Activated naive CD8-positive, alpha-beta T cell treated with anti-CD3 and anti-CD28 coated beads for 36 hours (primary cell): Measurements from ENCODE around the gene CARD8. TPM values are rescaled to one million over a fixed set of nuclear protein-coding genes. Genes with fewer than 3 reads are reported as not detected.
A peak's percentile ranks its signal among the peaks of the same experiment; 100 is the strongest.
"Not testable (repeated sequence)": the region's sequence is repeated elsewhere in the genome, so short reads cannot be mapped to it uniquely, and the experiment has no call there.

Experiments
- DNase-seq: peaks from one replicate; pipeline ENCODE4 v3.0.0; 2021
- H3K27ac Mint-ChIP-seq: one replicate; pipeline ENCODE4 v1.8.0; 2022; ENCODE audit warnings: mild to moderate bottlenecking, moderate library complexity, mixed read lengths
- H3K27me3 Mint-ChIP-seq: one replicate; pipeline ENCODE4 v1.8.0; 2022; ENCODE audit warnings: mild to moderate bottlenecking, mixed read lengths
- H3K36me3 Mint-ChIP-seq: one replicate; pipeline ENCODE4 v1.8.0; 2021; ENCODE audit warnings: mild to moderate bottlenecking, mixed read lengths
- H3K4me1 Mint-ChIP-seq: one replicate; pipeline ENCODE4 v1.8.0; 2021; ENCODE audit warnings: mixed read lengths
- H3K4me3 Mint-ChIP-seq: one replicate; pipeline ENCODE4 v1.8.0; 2022; ENCODE audit warnings: mild to moderate bottlenecking, moderate library complexity, mixed read lengths
- H3K9me3 Mint-ChIP-seq: one replicate; pipeline ENCODE4 v1.8.0; 2022; ENCODE audit warnings: mixed read lengths
- total RNA-seq, 2 experiments: library from RNA; stranded (reverse); gene quantifications; one replicate each; pipeline ENCODE4 v1.2.3, GENCODE V29; 2021

CARD8 gene
- total RNA-seq, 2 experiments from 2014 or later: 102 to 103 TPM

DNA sequence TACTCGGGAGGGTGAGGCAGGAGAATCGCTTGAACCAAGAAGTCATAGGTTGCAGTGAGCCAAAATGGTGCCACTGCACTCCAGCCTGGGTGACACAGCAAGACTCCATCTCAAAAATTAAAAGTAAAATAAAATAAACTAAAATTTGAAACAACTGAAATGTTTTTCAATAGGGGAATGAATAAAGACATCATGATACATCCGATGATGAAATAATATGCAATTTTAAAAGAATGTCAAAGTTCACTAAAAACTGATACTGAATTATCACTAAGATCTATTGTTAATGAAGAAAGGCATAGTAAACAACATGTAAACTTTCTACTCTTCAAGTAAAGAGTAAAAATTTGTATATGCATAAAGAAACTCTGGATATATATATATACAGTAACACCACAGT lies 8.5 kb downstream of the CARD8 start:
- Mint-ChIP-seq H3K9me3 (no peaks in the 10 kb centered on the region), H3K36me3 (peaks cover 53% of the 10 kb centered on the region), H3K27me3 (no peaks in the 10 kb centered on the region), H3K4me3 (peak overlapping the region; percentile 10), H3K4me1 (peaks cover 62% of the 10 kb centered on the region), H3K27ac (peak overlapping the region; percentile 75)
- no peak for DNase-seq

DNA sequence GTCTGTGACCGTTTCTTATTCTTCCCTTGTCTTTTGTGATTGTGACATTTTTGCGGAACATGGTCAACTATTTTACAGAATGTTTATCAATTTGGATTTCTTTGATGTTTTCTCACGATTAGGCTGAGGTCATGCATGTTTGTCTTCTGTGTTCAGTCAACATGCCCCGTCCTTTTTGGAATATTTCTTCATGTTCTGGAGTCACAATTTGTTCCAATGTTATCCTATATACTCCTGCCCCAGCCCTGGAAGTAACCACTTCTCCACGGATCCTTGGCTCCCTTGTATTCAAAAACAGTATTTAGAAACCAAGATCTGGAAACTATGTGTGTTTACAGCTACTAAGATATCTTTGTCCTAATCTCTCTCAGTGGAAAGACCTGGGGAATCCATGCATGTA lies 9.6 kb downstream of the CARD8 start:
- Mint-ChIP-seq H3K27me3 (no peaks in the 10 kb centered on the region), H3K4me3 (no peak overlapping the region), H3K9me3 (no peaks in the 10 kb centered on the region), H3K27ac (peak overlapping the region; percentile 44), H3K36me3 (peaks cover 59% of the 10 kb centered on the region), H3K4me1 (peaks cover 57% of the 10 kb centered on the region)
- DNase-seq: no peak

DNA sequence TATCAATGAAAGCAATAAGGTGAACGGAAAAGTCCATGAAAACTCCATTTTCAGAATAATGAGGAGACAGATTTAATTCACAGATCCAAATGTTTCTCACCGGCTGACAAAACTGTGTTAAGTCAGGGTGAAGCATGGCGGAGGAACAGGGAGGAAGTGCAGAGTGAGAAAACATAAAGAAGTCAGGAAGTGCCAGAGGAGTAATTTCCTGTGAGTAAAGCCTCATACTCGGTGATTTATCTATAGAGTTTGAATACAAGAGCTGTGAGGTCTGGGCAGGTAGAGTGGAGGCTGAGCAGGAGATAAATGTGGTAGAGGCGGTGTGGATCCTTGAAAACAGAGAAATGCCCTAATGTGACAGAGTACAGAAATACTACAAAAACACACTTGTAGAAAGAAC lies 11.4 kb downstream of the CARD8 start:
- Mint-ChIP-seq H3K4me3 (peak overlapping the region; percentile 85), H3K27me3 (no peaks in the 10 kb centered on the region), H3K36me3 (peaks cover 67% of the 10 kb centered on the region), H3K27ac (peak overlapping the region; percentile 88), H3K4me1 (peaks cover 46% of the 10 kb centered on the region), H3K9me3 (no peaks in the 10 kb centered on the region)
- no peak for DNase-seq

DNA sequence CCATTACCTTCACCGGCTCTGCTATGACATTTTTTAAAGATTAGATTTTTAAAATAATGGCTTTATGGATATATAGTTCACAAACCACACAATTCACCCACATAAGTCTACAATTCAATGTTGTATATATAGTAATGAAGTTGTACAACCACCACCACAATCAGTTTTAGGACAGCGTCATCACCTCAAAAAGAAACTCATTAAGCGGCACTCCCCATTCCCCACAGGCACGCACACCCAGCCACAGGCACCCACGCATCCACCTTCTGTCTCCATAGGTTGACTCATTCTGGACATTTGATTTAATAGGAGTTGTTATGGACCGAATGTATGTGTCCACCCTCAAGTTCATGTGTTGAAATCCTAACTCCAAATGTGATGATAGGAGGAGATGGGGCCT lies 13.9 kb downstream of the CARD8 start:
- H3K4me1 Mint-ChIP-seq: peaks cover 42% of the 10 kb centered on the region

DNA sequence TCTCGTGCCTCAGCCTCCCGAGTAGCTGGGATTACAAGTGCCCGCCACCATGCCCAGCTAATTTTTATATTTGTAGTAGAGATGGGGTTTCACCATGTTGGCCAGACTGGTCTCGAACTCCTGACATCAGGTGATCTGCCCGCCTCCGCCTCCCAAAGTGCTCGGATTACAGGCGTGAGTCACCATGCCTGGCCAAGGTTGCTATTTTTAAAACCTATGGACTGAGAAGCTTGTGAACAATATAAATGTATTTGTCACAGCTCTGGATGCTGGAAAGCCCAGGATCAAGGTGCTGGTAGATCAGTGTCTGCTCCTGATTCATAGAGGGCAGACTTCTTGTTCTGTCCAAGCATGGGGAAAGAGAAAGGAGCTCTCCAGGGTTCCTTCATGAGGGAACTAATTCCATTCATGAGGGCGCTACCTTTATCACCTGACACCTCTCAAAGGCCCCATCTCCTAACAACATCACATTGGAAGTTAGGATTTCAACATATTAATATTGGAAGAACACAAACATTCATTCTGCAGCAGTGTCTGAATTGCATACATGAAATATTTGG lies 16.1 kb downstream of the CARD8 start:
- Mint-ChIP-seq H3K4me1 (peaks cover 25% of the 10 kb centered on the region), H3K27me3 (no peaks in the 10 kb centered on the region), H3K36me3 (peaks cover 65% of the 10 kb centered on the region), H3K4me3 (no peak overlapping the region), H3K27ac (no peak overlapping the region), H3K9me3 (no peaks in the 10 kb centered on the region)
- DNase-seq: no peak

More for the DNA sequence above, 13.9 kb downstream of the CARD8 start:
- H3K9me3 Mint-ChIP-seq, DNase-seq, H3K4me3 Mint-ChIP-seq, H3K27me3 Mint-ChIP-seq: not testable (repeated sequence)
- Mint-ChIP-seq H3K36me3 (peaks cover 67% of the 10 kb centered on the region), H3K27ac (peak overlapping the region; percentile 39)

DNA sequence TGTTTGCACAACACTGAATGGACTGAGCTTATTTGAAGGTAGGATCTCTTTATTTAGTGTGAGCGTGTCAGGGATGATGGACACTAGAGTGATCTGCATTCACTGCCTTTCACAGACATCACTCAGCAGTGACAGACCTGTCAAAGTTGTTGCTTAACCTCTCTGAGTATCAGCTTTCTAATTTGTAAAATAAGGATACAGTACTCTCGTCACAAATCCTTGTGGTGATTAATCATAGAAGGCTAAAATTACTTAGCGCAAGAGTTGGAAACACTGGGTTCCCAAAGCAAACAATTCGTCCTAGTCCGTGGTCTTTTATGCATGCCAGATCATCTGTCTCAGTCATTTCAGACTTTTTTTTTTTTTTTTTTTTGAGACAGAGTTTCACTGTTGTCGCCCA lies 16.6 kb downstream of the CARD8 start:
- Mint-ChIP-seq H3K9me3 (no peaks in the 10 kb centered on the region), H3K36me3 (peaks cover 64% of the 10 kb centered on the region), H3K27ac (no peak overlapping the region), H3K27me3 (no peaks in the 10 kb centered on the region), H3K4me1 (peaks cover 19% of the 10 kb centered on the region), H3K4me3 (no peak overlapping the region)
- DNase-seq: no peak

DNA sequence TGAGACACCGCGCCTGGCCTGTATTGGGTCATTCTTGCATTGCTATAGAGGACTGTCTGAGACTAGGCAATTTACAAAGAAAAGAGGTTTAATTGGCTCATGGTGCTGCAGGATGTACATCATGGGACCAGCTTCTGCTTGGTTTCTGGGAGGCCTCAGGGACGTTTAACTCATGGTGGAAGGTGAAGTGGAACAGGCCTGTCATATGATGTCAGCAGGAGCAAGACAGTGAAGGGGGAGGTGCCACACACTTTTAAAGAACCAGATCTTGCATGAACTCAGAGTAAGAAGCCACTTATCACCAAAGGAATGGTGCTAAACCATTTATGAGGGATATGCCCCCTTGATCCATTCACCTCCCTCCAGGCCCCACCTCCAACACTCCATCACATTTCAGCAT lies 18.7 kb downstream of the CARD8 start:
- Mint-ChIP-seq H3K27ac (no peak overlapping the region), H3K4me3 (no peak overlapping the region), H3K27me3 (no peaks in the 10 kb centered on the region), H3K9me3 (no peaks in the 10 kb centered on the region), H3K4me1 (peaks cover 17% of the 10 kb centered on the region), H3K36me3 (peaks cover 64% of the 10 kb centered on the region)
- DNase-seq: no peak

DNA sequence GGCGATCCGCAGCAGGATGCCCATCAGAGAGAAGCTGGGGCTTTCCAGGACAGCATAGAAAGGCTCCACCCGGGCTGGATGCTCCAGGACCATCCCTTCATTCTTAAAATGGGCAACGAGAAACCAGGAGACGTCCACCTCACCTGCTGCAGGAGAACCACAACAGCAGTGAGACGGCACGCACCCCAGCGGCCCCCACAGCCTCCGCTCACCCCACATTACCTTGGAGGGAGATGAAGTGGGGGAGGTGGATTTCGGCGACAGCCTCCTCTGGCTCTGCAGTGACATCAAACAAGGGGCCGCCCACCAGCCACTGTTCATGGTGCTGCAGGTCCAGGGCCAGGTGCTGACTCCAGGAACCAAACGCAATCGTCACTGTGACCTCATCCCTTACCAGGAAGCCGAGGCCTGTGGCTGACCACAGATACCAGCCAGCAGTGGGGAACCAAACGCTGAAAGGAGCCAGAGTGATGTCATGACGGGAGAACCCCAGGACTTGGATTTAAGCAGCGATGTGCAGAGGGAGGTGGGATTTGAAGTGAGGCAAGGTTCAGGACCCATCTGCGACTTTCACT lies 25.1 kb downstream of the CARD8 start:
- Mint-ChIP-seq H3K27ac (peak overlapping the region; percentile 34), H3K36me3 (peaks cover 41% of the 10 kb centered on the region), H3K9me3 (no peaks in the 10 kb centered on the region), H3K27me3 (no peaks in the 10 kb centered on the region), H3K4me3 (no peak overlapping the region), H3K4me1 (peaks cover 7% of the 10 kb centered on the region)
- DNase-seq: peak; percentile 48

DNA sequence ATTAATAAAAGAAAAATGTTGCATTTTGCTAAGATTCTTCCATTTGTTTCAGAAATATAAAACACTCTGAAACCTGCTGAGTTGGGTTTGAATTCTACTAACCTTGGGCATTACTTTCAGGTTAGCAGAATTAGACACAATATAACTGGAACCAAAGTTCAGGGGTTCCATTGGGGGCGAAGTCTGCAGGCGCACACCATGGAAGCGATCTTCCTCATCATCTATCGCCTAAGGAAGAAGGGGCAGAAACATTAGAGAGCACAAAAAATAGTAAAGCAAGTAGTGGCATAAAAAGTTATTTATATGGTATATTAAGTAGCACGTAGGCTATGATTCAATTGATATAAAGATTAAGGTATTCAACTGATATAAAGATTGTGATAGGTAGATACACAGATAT lies 34.1 kb downstream of the CARD8 start:
- Mint-ChIP-seq H3K36me3 (peaks cover 19% of the 10 kb centered on the region), H3K4me1 (peaks cover 2% of the 10 kb centered on the region), H3K27ac (no peak overlapping the region), H3K9me3 (no peaks in the 10 kb centered on the region), H3K27me3 (no peaks in the 10 kb centered on the region), H3K4me3 (no peak overlapping the region)
- no peak for DNase-seq

DNA sequence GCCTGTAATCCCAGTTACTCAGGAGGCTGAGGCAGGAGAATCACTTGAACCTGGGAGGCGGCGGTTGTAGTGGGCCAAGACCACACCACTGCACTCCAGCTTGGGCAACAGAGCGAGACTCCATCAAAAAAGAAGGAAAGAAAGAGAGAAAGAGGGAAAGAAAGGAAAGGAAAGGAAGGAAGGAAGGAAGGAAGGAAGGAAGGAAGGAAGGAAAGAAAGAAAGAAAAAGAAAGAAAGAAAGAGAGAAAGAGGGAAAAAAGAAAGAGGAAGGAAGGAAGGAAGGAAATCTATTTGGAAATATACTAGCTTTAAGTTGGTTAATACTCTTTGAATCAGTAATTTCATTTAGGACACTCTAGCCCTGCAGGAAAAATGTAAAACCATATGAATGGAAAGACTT lies 34.9 kb downstream of the CARD8 start:
- H3K27me3 Mint-ChIP-seq, H3K4me3 Mint-ChIP-seq, H3K27ac Mint-ChIP-seq, H3K4me1 Mint-ChIP-seq, DNase-seq, H3K9me3 Mint-ChIP-seq: not testable (repeated sequence)
- H3K36me3 Mint-ChIP-seq: peaks cover 23% of the 10 kb centered on the region

DNA sequence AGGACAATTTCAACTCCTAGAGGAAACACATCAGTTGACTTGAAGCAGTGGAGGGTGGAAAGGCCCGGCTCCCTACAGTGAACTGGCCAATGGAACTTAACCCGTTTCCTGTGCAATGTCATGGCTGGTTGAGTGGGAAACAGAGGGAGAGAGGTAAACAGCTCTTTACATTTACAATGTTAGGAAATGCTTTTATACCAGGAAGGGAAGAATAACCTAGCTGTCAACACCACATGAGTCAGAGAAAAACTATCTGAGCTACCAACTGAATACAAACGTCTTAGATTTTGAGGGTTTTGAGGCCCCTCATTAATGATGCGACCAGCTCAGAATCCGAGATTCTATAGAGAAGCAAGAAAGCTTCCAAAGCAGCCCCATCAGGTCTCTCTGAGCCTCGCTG lies 36.7 kb downstream of the CARD8 start:
- no peak for DNase-seq
- Mint-ChIP-seq H3K4me1 (peaks cover 5% of the 10 kb centered on the region), H3K36me3 (peaks cover 25% of the 10 kb centered on the region), H3K9me3 (no peaks in the 10 kb centered on the region), H3K27ac (peak overlapping the region; percentile 66), H3K4me3 (no peak overlapping the region), H3K27me3 (no peaks in the 10 kb centered on the region)

DNA sequence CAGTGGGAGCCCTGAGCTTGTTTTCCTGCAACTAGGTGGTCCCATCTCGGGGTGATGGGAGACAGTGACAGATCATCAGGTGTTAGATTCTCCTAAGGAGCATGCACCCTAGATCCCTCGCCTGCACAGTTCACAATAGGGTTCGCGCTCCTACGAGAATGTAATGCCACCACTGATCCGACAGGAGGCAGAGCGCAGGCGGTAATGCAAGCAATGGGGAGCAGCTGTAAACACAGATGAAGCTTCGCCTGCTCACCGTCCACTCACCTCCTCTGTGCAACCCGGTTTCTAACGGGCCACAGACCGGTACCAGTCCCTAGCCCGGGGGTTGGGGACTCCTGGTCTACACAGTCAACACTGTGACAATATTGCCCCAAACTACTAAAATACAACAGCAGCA lies 38.8 kb downstream of the CARD8 start:
- no peaks in the 10 kb centered on the region for H3K27me3 Mint-ChIP-seq
- no peak overlapping the region for H3K4me3 Mint-ChIP-seq
- peaks cover 5% of the 10 kb centered on the region for H3K4me1 Mint-ChIP-seq
- no peaks in the 10 kb centered on the region for H3K9me3 Mint-ChIP-seq
- no peak for DNase-seq
- H3K36me3 Mint-ChIP-seq: peaks cover 31% of the 10 kb centered on the region
- H3K27ac Mint-ChIP-seq: no peak overlapping the region

DNA sequence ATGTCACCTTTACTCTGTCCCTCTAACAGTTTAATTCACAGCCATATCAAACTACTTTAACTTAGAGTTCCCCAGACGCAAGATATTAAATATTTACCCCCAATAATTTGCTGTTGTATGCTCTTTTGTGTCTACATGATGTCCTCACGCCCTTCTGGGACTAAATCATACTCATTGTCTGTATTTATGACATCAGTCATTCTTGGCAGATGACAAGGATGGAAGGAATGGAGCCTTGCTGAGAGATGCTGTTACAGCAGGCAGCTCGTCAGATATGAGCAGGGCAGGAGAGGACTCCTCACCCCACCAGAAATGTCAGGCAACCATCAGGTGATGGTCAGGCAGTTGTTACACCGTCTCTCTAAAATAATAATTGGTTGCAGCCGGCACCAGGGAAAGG lies 41.8 kb downstream of the CARD8 start:
- Mint-ChIP-seq H3K9me3 (no peaks in the 10 kb centered on the region), H3K27me3 (no peaks in the 10 kb centered on the region), H3K27ac (no peak overlapping the region), H3K4me1 (peaks cover 14% of the 10 kb centered on the region), H3K36me3 (peaks cover 37% of the 10 kb centered on the region), H3K4me3 (no peak overlapping the region)
- no peak for DNase-seq

DNA sequence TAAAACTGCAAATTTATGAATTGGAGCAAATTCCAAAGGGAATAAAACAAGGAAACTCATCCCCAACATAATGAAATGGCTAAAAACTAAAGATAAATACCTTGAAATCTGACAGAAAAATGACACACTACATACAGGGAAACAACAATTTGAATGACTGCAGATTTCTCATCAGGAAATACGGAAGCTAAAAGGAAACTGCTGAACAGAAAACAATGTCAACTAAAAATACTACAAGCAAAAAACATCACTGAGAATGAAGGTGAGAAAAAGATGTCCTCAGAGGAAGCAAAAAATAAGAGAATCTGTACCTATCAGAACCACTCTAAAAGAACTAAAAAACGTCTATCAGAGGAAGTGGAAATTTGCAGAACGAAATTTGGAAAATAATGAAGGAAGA lies 45.7 kb downstream of the CARD8 start:
- Mint-ChIP-seq H3K27me3 (no peaks in the 10 kb centered on the region), H3K9me3 (peaks cover 3% of the 10 kb centered on the region), H3K4me3 (no peak overlapping the region), H3K4me1 (peaks cover 23% of the 10 kb centered on the region), H3K36me3 (peaks cover 37% of the 10 kb centered on the region), H3K27ac (peak overlapping the region; percentile 77)
- DNase-seq: no peak

DNA sequence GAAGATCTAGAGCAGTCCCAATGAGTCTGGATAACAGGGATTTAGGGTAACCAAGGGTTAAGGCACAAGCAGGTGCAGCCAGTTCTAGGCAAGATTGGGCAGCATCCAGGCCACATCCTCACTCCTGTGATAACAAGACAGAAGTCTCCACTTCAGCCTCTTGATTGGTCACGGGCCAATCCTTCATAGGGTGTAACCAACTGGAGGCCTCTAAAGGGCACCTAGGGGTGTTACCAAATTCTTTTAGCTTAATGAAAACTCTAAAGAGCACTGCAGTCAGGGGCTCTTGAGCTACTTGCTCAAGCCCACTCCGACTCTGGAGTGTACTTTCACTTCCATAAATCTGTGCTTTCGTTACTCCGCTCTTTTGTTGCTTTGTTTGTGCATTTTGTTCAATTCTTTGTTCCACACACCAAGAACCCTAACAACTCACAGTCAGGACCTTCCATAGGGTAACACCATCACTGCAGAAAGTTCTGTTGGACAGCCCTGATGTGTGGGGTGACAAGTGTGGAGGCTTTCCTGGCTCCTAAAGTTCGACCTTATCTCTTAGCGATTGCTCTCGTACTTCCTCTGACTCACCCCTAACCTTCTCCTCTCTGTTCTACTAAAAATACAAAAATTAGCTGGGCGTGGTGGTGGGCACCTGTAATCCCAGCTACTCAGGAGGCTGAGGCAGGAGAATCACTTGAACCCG lies 49.2 kb downstream of the CARD8 start:
- peaks cover 3% of the 10 kb centered on the region for H3K9me3 Mint-ChIP-seq

More for the DNA sequence above, 49.2 kb downstream of the CARD8 start:
- Mint-ChIP-seq H3K36me3 (peaks cover 25% of the 10 kb centered on the region), H3K27me3 (no peaks in the 10 kb centered on the region), H3K4me3 (no peak overlapping the region), H3K4me1 (peaks cover 27% of the 10 kb centered on the region), H3K27ac (peak overlapping the region; percentile 26)
- no peak for DNase-seq
